ENCODE data around the gene EEF2.

The EEF2 gene

GRCh38 chr19:3984908-3985642, at the start of gene EEF2:
Gene EEF2, minus strand, starts transcription at chr19:3985463. Its CDS starts 83 bp downstream, at chr19:3985380.
- DNase-seq (ENCODE audit: low spot score): peak; percentile 93

DNA sequence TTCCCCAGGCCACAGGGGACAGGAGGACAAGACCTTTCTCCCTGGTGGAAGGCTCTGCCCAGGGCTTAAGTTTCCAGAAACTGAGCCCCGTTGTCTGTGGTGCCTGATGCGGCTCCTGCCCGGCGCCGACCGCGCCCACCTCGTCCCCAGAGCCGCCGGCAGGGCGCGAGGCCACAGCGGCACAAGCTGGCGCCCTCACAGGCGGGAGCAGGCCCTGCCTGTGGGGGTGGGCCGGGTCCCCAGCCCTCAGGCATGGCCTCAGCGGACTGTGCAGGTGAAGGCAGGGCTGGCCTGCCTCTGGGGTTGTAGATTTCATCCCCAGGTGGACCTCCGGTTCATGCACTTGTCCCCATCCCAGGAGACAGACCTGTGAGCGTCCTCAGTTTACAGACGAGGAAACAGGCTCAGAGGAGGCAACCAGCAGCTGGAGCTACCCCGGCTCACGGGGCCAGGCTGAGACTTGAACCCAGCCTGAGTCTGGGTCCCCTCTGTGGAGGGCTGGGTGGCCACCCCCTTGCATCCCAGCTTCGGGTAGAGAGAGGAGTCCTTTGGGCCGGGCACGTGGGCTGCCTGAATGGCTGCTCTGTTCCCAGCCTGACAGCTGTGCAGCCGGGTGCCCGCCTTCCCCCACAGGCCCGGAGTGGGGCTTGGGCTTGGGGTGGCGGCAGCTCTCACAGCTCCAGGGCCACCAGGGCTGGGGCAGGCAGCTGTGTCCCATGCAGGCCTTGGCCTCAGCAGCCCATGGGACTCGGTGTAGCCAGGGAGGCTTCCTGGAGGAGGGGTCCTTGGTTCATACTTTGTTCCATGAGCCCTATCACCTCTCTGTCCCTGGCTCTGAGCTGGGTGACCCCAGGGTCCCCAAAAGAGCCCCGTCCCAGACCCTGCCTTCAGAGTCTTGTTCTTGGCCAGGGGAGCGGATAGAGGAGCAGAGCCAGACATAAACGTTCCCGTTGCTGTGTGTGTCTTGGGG, 49.1 kb upstream of the EEF2 start:
- DNase-seq (ENCODE audit: low spot score): no peak

GRCh38 chr19:4033028-4033956, 48.0 kb upstream of the EEF2 start:
- DNase-seq (ENCODE audit: low spot score): no peak

DNA sequence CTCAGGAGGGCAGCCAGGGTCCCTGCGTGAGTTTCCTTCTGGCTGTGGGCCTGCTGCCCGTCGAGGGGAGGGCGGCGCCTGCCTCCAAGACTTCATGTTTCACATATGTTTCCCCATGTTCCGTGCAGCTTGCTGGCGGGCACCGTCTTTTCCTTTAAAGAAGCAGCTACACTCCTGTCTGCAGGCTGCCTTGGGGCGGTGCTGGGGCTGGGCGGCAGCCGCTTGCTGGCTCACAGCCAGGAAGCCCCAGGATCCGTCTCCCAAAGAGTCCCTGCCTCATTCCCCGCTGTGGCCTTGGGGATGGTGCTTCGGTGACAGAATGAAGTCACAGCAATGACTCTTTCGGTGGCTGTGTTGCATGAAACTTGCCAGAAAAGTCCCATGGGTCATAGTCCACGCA, 47.2 kb upstream of the EEF2 start:
- DNase-seq (ENCODE audit: low spot score): no peak

DNA sequence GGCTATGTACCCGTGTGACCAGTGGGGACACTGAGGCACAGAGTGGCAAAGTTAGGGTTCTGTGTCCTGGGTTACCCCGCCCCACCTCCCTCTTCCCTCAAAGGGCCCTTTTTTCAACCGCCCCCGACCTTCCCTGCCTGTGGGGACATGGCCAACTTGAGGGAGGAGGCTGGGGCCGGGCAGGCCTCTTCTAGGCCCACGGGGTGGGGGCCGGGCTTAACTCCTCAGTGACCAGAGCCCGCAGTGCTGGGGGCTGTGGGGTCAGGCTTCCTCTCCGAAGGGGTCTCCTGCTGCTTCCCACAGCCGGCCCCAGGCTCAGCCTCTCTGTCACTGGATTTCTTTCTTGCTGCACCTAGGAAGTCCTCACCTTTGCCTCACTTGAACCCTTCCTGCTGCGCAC, 46.2 kb upstream of the EEF2 start:
- DNase-seq (ENCODE audit: low spot score): no peak

GRCh38 chr19:4030981-4031380, 45.7 kb upstream of the EEF2 start:
- DNase-seq (ENCODE audit: low spot score): no peak

DNA sequence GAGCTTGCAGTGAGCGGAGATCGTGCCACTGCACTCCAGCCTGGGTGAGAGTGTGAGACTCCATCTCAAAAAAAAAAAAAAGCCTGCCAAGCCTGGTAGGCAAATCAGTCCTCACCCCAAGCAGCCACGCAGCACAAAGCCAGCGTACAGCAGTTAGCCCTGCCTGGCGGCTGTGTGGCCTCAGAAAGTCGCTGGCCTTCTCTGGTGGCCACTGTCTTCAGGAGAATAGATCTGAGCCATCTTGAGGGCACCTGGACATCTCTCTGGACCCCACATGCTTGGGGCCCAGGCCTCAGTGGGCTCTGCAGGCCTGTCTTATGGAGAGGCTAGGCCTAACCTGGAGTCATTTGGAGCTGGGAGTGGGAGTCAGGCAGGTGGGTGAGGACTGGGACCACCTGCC, 45.3 kb upstream of the EEF2 start:
- DNase-seq (ENCODE audit: low spot score): no peak

DNA sequence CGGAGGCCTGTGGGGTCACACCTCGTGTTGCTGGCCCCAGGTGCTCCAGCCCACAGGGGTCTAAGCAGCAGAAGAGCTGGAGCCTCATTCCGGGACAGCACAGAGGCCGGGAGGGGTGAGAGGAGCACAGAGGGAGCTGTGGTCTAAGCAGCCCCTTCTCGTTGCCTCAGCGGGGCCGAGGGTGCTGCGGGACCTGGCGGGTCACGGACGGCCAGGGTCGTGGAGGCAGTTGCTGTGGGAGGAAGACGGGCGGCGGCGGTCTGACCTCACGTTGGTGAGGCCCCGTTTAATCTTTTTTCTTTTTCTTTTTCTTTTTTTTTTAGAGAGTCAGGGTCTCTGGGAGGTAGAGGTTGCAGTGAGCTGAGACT, 44.0 kb upstream of the EEF2 start:
- no peak for DNase-seq (ENCODE audit: low spot score)

DNA sequence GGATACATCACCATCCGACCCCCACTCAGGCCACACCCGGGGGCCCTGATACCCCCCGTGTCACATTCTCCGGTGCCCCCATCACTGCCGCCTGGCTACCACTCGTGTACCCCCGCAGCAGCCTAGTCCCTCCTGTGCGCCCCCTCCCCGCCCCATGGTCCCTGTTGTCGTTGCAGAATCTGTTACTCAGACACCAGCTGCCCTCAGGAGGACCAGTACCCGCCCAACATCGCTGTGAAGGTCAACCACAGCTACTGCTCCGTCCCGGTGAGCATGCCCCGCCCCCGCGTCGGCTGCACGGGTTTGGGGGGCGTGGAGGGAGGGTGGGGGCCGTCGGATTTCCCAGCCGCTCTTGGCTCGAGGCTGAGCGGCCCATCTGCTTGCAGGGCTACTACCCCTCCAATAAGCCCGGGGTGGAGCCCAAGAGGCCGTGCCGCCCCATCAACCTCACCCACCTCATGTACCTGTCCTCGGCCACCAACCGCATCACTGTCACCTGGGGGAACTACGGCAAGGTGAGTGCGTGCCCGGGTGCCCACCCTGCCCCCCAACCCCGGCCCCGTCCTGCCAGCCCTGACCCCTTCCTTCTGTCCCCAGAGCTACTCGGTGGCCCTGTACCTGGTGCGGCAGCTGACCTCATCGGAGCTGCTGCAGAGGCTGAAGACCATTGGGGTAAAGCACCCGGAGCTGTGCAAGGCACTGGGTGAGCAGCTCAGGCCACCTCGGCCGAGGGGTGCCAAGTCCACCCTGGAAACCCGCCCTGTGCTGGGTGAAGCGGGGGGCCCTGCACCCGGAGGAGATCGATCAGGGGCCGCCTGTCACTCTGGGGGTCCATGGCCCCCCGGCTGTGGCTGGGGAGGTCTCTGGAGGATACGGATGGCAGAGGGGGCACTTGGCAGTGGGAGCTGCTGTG, 43.3 kb upstream of the EEF2 start:
- no peak for DNase-seq (ENCODE audit: low spot score)

DNA sequence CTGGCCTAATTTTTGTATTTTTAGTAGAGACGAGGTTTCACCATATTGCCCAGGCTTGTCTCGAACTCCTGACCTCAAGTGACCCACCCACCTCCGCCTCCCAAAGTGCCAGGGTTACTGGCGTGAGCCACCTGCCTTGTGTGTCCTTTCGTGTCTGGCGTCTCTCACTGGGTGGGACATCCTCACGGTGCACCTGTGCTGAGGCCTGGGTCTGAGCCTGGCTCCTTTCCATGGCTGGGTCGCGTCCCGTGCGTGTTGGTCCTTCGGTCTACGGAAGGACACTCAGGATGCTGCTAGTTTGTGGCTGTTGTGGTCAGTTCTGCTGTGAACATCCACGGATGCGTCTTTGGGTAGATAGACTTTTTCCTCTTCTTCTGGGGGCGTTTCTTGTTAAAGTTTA, 41.9 kb upstream of the EEF2 start:
- DNase-seq (ENCODE audit: low spot score): no peak

DNA sequence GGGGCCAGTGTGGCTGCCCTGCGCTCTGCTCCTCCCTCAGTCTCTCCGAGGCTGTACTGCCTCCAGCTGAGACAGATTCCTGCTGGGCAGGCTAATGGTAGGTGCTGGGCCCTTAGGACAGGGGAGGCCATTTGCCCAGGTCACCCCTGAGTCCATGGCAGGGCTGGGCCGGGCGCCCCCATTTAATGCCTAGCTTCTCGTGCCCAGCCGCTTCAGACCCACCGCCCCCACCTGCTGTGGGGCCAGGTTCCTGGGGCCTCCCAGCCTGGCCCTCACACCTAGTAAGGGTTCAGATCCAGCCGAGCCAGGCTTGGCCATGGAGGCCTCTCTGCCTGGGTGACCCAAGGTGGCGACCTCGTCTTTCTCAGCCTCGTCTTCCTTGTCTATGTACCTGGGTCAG, 40.1 kb upstream of the EEF2 start:
- DNase-seq (ENCODE audit: low spot score): no peak

DNA sequence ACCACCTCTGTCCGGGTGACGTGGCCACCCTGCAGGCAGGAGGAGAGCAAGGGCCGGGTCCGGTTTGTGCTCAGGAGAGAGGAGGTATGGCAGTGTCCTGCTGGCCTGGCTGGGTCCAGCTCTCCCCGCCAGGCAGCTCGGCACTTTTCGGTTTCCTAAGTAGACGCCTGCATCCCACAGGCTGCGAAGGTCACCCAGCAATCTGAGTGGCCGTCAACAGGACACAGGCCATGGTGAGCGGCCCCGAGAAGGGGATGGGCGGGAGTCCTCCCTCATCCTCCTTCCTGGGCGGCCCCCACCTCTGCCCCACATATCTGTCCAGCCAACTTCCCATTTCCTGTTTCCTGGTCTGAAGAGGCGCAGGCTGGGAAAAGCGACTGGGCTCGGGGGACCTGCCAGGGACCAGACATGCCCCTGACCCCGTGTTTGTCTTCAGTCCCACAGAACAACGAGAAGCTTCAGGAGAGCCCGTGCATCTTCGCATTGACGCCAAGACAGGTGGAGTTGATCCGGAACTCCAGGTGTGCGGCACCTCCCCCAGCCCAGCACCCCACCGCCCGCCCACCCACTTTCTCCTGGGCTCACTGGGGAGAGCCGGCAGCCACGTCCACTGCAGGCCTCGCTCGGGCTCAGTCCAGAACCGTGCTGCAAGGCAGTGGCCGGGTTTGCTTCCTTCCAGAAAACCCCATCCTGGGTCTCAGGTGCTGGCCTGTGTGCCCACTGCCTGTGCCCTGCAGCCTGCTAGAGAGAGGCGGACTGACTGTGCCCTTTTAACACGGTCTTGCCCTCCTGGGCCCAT, 38.5 kb upstream of the EEF2 start:
- DNase-seq (ENCODE audit: low spot score): no peak

DNA sequence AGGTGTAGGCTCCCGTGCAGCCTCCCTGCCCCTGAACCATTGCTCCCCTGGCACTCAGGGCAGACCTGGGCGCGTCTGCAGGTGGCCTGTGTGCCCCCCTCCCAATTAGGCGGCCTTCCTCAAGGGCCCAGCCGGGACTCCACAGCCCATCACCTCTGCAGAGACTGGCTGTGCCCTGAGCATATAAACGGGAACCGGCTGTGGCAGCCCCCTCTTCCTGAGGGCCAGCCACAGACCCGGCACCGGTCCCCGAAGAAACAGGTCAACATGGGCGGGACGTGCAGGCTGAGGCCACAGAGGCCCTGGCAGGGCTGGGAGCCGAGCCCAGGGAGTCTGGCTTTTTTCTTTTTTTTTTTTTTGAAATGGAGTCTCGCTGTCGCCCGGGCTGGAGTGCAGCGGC, 34.3 kb upstream of the EEF2 start:
- DNase-seq (ENCODE audit: low spot score): no peak

DNA sequence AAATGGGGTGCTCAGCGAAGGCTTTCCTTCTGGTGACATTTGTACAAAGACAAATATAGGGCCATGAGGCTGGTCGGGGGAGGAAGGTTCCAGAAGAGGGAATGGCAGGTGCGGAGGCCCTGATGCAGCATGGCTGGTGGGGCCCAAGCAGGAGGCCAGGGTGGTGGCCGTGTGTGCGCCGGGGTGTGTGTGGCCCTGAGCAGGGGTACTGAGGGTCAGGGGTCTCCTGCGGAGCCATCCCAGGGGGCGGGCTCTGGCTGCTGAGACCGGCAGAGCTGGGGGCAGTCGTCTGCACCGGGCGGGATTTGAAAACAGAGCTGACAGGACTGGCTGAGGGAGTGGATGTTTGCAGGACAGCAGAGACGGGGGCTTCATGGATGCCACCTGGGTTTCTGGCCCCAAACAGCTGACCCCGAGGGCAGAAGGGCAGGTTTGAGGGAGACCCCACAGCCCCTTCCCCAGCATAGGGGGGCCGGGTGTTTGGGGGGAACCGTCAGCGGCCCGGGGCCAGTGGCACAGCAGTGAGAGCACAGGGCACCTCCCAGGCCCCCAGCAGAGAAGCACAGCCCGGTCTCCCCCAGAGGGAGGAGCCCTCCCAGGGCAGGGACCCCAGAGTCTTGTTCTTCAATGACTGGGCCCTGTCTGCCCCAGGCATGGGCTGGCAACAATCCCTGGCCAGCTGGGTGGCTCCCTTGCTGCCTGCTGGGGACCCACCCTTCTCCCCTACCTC, 33.7 kb upstream of the EEF2 start:
- DNase-seq (ENCODE audit: low spot score): no peak

GRCh38 chr19:4018140-4018613, 32.9 kb upstream of the EEF2 start:
- no peak for DNase-seq (ENCODE audit: low spot score)

DNA sequence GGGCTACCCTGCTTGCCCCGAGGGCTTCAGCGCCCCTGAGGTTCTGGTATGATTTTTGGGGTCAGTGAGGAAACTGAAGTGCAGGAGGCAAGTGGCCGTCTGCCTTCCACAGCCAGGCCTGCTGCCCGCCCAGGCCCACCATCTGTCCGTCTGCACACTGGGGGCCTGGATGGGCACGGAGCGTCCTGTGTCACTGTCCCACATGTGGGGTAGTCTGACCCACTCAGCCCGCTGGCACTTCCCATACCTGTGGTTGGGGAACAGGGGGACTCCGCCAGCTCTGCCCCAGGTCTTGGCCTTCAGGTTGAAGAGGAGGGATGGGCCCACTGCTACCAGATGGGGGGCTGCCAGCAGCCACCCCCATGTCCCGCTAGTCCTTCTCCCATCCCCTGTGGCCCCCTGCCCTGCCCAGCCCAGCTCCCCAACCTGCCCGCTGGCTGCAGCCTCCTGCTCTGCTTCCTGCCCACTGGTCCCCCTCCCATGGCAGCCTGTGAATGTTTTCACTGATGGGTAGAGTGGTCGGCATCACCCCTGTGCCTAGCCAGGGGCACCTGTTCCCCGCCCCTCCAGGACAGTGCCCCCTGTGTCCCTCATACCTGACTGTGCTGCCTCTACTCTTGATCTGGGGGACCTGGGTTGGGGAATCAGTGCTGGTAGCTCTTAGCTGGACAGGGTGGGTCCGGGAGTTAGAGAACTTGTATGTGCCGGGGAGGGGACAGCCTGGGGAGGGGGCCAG, 31.8 kb upstream of the EEF2 start:
- DNase-seq (ENCODE audit: low spot score): no peak

GRCh38 chr19:4016486-4016885, 31.2 kb upstream of the EEF2 start:
- no peak for DNase-seq (ENCODE audit: low spot score)

DNA sequence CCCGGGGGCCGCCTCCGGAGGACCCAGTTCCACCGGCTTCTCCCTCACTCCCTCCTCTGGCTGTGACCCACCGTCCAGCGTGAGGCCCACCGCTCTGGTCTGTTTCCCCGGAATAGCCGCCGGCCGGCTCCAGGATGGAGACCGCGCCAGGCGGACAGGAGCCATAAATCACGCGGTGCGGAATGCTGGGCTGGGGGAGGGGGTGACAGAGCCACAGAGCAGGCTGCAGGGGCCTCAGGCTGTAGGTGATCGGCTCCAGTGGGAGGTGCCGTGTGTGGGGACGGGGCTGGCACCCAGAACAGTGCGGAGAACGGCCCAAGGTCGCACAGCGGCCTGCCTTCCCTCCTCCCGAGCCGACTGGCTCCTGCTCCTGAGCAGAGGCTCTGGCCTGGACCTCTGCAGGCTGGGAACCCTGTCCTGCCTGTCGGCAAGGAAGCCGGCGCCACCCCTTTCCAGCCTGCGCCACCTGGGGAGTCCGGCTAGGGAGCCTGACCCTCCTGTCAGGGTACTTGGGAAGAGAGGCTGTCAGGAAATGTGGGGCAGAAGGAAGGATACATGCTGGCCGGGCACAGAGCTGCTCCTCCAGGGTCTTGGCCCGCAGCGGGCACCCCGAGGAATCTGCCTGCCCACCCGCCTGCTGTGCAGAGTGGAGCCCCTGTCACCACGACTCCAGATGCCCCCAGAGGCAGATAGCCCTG, 30.6 kb upstream of the EEF2 start:
- no peak for DNase-seq (ENCODE audit: low spot score)
